HK-2 (cell line): ENCODE measurements around the gene TMEM123.

Experiments used
- DNase-seq: peaks from one replicate; pipeline ENCODE4 v3.0.0-alpha.2; 2018; ENCODE audit not compliant: unreplicated experiment

The TMEM123 gene

DNA sequence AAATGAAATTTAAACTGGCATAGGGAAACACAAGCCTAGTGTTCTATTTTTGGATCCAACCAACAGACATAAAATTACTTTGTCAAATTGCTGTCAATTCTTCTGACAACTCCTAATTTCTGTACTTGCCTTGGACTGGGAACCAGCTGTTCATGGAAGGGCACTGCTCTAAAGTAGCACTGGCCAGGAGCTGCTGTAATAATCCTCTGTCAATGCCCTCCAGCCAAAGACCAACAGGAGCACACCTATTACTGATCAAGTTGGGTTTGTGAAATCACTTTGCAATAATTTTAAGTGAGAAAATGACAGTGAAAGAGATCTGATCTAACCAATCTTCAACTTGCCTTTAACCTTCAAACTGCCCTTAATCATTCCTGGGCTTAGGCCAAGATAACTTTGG is 18.9 kb upstream of the TMEM123 start:
- no peak for DNase-seq

DNA sequence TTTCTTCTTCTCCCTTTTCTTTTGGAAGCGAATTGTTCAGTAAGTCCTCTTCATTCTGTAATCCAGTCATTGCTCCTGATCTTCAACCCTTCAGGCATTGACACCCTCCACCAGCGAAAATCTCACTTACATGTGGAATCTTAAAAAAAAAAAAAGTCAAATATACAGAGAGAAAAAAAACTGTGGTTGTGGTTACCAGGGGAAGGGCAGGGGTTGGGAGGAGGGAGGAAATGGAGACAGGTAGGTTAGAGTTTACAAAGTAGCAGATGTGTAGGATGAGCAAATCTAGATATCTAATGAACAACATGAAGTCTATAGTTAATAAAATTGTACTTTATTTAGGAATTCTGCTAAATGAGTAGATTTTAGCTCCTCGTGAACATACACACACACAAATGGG is 17.7 kb upstream of the TMEM123 start:
- DNase-seq: no peak

DNA sequence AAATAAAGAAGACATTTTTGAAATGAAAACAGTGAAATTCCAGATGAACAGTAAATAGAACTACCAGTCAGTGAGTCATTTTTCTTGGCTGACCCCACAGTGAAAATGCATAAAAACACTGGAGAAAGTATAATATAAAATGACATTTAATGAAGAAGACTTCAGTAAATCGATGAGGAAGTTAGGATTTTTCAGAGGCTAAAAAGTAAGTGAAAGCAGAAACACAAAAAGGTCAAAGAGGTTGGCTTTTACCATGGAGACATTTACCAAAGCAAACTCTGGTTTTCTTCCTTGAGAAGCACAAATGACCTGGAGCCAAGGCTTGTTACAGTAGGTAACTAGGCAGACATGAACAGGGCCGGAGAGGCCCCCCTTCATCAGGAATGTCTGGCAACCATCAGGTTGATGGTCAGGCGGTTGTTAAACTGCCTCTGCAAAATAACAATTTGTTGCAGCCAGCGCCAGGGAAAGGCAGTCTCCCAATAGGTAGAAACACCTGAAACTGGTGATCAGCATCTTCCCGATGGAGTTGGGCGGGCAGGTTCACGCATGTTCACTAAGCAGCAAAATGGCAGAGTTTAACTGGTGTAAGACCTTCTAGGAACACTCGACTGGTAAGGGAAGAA is 16.7 kb upstream of the TMEM123 start:
- DNase-seq: no peak

DNA sequence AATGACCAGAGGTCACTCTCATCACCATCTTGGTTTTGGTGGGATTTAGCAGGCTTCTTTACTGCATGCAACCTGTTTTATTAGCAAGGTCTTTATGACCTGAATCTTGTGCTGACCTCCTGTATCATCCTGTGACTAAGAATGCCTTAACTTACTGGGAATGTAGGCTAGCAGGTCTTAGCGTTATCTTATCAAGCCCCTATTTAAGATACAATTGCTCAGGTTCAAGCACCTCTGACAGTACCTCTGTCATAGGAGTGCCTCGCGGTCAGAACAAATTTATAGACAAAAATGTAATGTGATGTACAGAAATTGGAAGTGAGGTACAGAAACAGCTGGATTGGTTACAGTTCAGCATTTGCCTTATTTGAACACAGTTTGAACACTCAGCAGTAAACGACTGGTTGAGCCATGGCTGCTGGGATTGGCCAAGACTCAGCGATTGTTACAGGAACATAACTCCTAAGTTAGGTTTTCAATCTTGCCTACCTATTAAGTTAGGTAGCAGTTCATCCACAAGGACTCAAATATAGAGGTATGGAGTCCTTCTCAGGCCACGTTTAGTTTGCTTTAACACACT is 16.1 kb upstream of the TMEM123 start:
- DNase-seq: no peak

DNA sequence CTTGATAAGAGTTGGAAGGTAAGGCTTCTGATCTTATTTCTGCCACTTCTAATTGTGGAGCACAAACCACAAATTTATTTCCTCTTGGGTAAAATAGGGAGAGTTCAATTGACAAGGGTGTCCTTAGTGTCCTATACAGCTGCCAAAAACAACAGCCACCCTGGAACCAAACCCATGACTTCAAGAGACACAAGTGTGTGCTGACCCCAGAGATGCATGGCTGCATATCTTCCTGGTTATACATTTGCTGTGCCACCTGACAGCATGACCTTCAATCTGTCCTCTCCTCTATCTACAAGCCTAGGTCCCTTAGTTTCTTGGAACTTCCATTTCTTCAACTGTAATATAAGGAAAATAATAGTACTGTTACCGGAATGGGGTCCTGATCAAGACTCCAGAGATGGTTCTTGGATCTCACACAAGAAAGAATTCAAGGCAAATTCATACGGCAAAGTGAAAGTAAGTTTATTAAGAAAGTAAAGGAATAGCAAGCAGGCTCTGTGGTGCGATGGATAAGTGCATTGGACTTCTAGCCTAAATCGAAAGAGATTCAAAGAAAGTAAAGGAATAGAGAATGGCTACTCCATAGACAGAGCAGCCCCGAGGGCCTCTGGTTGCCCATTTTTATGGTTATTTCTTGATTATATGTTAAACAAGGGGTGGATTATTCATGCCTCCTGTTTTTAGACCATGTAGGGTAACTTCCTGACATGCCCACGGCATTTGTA is 15.5 kb upstream of the TMEM123 start:
- no peak for DNase-seq

DNA sequence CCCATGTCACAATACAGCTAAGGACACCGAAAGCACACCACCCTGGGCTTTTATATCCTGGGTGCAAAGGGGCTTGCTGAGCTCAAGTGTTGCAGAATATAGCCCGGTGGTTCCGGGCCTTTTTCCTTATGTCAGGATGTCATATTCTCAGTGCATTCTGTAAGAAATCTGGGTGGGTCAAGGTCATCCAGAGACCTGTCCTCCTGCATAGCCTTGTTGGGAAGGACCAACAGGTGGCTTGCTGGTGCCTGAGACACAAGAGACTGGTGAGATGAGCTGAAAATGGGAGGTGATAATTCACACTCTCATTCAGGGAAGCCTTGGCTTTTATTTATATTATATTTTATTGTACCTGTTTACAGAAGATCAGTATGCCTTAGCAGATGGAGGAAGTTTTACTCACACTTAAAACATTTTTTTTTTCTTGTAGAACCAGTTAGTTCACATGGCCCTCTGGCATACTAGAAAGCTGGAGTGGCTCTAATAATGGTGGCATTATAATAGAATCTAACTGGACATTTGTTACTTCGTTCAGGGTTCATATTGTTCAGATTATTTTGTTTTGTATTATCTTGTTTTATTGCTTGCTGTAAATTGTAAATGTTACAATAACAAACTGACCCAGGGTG is 14.6 kb upstream of the TMEM123 start:
- DNase-seq: no peak

DNA sequence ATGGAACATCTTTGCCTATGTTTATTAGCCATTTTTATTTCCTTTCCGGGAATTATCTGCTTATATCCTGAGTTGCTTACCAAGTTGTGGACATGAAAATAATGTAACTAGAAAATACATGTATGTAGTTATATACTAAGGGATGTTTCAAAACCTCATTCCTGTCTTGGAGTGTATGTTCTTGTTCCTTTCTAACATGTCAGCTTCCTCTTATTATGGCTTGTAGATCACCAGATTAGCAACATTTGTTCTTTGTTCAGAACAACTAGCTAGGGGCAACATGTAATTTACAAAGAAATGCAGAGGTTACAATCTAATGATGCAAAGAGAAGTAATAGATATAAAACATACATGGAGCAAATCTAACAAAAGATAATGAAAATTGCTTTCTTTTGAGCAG is 13.1 kb upstream of the TMEM123 start:
- DNase-seq: no peak

DNA sequence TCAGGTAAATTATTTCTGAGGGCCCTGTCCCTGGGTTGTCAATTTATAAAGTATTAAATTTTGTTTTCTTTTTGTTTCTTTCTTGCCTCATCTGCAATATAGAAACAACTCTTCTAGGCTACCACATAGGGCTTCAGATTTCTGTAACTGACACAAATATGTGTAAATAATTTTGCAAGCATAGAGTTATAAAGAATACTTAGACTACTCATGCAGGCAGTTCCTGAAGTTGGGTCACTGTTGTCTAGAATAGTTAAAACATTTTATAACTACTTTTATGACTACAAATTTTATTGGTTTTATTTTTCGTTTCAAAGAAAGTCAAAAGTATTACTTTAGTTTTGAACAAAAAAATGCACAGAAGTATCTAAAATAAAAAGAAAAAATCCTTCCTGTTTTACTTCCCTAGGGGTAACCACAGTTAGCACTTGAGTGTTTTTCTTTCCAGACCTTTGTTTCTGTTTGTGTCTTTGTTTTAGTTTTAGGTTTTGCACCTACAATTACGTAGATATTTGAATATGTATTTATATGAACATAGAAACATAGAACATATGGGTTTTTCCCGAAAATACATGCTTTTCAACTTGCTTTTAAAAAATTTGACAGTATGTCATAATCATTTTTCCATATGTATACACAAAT is 12.4 kb upstream of the TMEM123 start:
- no peak for DNase-seq

DNA sequence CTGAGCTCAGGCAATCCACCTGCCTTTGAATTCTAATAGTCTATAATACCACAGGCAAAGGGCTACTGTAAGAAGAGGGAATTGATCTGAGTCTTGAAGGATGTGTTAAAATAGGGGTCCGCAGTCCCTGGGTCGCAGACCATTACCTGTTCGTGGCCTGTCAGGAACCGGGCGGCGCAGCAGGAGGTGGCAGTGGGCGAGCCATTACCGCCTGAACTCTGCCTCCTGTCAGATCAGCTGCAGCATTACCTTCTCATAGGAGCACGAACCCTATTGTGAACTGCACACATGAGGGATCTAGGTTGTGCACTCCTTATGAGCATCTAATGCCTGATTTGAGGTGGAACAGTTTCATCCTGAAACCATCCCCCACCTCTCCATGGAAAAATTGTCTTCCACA is 11.5 kb upstream of the TMEM123 start:
- DNase-seq: no peak

DNA sequence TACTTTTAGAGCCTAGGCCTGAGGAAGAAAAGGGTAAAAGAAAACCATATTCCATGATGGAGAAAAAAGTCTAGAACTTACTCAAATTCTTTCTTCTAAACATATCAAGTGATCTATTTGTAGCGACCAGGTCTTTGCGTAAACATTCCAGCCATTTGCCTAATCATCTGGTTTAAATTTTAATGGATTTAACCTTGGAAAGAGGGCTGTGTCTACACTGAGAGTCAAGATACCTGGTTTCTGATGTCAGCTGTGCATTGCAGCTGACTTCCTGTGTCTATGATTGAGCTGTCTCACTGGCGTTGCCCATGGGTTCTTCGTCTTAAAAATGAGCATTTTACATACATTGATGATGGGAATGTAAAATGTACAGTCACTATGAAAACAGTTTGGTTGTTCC is 10.0 kb upstream of the TMEM123 start:
- no peak for DNase-seq

DNA sequence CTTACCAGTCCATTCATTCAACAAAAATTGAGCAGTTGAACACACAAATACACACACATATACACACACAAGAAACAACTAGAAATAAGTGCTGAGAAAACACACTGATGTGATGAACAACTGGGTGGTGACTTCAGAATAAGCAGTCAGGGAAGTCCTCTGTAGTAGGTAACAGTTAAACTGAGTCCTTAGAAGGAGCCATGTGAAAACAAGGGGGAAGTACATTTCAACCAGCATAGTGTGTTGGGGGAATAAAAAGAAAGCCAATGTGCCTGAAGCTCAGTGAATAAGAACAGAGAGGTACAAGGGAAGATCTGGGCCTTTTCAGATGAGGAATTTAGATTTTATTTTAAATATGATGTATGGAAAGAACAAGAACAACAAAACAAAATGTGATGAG is 6.8 kb upstream of the TMEM123 start:
- no peak for DNase-seq

DNA sequence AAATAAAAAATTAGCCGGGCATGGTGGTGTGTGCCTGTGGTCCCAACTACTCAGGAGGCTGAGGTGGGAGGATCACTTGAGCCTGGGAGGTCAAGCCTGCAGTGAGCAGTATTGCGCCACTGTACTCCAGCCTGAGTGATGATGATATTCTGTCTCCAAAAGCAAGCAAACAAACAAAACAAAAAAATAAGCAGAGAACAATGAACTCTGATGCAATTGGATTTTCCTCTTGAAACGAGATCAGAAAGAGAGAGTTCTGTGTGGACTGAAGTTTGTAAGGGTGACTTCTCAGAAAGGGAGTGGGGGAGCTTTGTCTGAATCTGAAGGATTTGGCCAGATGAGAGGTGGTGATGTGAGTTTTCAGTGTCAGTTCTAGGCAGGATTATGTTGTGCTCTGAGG is 6.0 kb upstream of the TMEM123 start:
- DNase-seq: no peak

DNA sequence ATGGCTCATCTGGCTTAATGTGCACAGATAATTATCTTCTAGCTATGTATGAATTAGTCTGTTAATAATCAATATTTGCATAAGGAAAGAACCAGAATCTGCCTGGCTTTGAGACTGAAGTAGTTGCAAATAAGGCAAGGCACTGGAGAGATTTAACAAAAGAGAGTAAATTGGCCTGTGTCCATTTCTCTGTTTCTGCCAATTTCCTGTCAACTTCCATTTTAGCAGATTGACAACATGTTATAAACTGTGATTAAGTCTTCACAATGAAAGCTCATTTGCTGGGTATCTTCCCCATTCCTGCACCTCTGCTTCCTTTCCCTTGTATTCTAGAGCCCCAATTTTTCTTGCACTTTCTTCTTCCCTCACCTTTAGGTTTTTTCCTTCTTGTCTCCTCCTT is 5.3 kb upstream of the TMEM123 start:
- no peak for DNase-seq

DNA sequence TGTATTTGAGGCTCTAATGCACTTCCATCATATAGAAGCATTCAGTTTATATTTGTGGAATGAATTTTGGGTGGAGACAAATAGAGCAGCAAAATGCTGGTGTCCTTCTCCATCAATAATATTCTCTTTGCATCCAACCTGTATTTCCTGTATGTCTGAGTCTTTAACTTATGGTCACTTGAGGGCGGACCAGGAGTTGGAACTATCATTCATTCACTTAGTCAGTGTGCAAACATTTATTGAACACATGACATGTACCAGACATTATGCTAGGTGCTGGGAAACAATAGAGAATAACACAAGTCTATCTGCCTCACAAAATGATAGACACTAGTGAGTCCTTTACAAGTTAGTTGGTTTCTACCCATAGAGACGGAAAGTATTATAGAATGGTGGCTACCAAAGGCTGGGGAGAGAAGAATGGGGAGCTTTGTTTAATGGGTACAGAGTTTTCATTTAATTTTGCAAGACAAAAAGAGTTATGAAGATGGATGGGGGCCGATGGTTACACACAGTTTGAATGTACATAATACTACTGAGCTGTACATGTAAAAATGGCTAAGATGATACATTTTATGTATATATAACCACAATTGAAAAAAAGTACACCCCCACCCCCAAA is 4.6 kb upstream of the TMEM123 start:
- DNase-seq: no peak

DNA sequence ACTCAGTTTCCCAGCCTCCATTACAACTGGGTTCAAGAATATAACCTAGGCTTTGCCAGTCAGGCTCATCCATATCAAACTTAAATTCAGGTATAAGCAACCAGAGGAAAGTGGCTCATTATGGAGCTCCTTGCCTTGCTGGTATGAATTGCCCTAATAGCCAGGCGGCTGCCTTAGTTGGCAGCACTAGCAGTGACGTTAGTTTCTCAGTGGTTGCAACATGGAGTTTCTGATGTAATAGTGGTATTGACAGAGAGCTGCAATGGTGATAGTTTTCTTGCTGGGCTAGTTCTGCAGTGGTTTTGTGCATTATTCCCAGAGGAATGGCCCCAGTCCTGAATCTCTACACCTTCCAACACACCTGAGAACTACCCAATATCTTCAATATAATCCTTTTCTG is 3.8 kb upstream of the TMEM123 start:
- DNase-seq: no peak

DNA sequence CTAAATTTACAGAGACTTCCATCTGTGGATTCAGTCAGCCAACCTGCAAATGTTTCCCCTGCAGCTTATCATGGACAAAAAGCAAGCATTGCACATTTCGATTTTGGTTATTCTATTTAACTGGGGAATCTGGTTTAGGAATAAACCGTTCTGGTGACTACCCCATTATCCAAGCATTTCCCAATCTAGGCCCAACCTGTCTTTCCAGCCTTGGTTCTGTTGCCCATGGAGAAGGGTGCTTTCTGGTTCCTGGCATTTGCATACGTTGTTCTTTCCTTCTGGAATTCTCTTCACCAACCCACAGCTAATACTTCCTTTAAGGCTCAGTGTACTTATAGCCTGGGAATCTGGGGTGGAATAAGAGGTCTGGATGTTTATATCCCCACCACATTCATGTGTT is 1.4 kb upstream of the TMEM123 start:
- DNase-seq: no peak

DNA sequence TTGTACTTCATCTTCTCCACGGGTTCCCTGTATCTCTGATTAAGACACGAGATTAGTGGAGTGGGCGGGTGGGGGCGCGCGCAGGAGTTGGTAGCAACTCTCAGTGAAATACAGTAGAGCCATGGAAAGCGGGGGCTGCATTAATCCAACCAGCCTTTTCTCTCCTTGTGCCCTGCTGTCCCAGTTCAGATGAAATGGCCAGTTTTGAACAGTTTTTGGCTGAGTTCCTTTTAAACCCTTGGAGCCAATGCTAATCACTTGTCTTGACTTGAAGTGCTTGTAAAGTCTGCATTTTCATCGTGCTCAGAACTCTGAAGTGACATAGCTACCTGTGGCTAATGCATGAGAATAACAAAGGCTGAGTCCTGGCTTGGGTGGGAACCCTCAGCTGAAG is 734 bp upstream of the TMEM123 start:
- DNase-seq: no peak

DNA sequence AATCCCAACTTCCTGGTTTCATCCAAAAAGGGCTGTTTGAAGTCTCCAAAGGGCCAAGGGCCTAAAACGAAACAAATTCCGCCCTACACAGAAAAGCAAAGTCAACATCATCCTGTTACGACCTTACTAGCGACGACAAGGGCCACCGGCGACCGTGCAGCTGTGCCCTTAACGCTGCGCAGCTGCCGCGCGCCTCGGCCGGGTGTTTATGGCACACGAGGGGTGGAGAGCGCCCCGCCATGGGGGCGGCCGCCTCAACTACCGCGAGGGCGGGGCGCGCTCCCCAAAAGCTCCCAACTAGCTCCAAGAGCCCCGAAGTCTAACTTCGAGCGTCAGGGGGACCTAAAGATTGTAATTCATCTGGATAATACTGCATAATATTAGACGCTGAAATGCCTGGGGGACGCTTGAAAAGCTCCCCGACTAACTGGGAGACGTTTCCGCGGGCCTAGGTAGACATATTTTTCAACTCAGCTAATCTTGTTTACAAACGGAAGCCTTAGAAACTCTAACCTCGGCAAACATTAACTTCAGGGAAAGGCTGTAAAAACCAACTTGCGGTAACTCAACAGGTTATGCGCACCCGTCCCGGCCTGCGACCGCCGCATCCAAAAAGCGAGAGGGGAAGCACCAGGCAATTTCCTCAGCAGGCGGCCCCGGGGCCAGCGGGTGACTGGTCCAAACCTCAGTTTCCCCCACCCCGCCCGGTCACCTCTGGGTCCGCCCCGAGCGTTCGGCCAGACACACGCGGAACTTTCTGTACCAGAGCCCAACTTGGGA is 694 bp downstream of the TMEM123 start:
- DNase-seq: peak; percentile 44

DNA sequence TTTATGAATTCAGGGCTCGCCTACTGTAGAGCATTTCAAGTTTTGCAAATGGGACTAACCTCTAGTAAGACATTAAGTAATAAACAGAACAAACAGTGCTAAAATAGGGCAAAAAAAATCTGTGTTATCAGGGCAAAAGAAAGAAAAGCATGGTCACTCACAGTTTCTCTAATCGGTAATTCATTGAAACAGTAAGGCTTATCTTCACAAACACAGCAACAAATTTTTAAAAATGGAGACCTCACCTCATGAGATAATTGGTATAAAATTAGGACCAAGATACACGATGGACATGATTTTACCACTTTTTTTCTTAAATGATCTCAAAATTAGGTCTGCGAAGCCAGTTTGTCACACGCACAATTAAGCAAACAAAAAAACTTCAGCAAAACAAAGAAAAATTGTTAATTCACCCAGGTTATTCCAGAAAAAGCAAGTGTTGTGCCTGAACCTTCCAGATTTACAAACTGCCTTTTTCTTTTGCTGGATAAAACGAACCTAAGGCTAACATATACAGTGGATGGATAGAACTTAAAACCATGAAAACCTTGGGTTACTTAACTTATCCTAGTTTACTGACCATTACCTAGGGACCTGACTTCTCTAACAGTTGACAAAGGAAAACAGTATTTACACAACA is 1.4 kb downstream of the TMEM123 start:
- DNase-seq: no peak

DNA sequence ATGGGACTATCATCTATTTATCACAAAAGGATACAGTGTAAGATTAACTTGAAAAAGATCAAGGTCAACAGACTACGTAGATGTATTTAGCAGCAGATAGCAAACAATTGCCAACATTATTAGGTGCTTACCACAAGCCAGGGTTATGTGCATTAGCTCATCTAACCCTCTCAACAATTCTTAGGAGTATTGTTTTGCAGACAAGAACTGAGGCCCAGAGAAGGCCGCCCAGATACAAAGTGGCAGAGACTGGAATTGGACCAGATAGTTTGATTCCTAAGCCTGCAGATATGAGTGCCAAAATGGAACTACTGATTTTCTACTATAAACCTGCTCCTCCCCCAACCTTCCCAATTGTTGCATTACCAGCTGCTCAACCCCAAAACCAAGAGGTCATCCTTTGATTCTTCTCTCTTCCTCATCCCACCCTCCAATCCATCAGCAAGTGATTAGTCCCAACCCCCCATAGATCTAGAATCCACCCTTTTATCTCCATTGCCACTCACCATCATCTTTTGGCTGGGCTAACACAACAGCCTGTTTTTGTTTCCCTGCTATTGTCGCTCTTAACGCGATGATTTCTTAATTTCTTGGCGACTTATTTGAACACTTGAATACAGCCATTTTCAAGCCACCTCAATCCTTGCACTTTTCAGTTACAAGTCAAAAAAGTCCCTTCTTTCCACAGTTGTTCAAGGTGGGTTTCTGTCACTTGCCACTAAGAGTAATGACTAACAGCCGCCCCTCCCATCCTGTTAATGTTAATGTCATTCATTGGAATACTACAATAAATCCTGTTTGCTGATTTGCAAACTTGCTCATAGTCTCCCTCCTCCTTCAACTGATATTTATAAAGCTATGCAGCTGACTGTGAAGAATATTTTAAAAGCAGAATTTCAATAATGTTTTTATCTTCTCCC is 2.7 kb downstream of the TMEM123 start:
- DNase-seq: no peak
